GM13976 (cell line): ENCODE results near the gene PTCH1.
A peak's percentile ranks its signal among the peaks of the same experiment; 100 is the strongest.

ENCODE experiments used
- DNase-seq: peaks from one replicate; pipeline ENCODE4 v3.0.0; 2012; ENCODE audit warnings: low spot score
- CTCF ChIP-seq: IDR thresholded peaks from 2 replicates; pipeline ENCODE4 v1.5.1; 2012; ENCODE audit warnings: borderline replicate concordance, mild to moderate bottlenecking; ENCODE audit not compliant: insufficient read depth; ENCODE audit errors: extremely low read depth, missing control alignments, control extremely low read depth
- in situ Hi-C: fragments of 300-500 bp; cut with MboI; formaldehyde crosslinking; loops from one replicate; pipeline ENCODE4 v1.12.0; 2022; ENCODE audit warnings: low sequenced_read_pairs, mixed read lengths, inconsistent platforms; ENCODE audit not compliant: unreplicated experiment

The PTCH1 gene

GRCh38 chr9:95513711-95514110, 3.1 kb downstream of the PTCH1 start:
- TF ChIP-seq CTCF = no peak
- DNase-seq = no peak
- in situ Hi-C loops = no loop called here

- in situ Hi-C loops = no loop called here
- no peak for TF ChIP-seq CTCF
- no peak for DNase-seq
Observed at GRCh38 chr9:95512709-95513095, 4.1 kb downstream of the PTCH1 start.

- no peak for DNase-seq
- no peak for TF ChIP-seq CTCF
- in situ Hi-C loops = no loop called here
Observed at GRCh38 chr9:95511952-95512708, 4.6 kb downstream of the PTCH1 start.

- no peak for TF ChIP-seq CTCF
- in situ Hi-C loops = no loop called here
- no peak for DNase-seq
Observed at GRCh38 chr9:95511616-95511931, 5.2 kb downstream of the PTCH1 start.

- in situ Hi-C loops = no loop called here
- DNase-seq = peak; percentile 86
- no peak for TF ChIP-seq CTCF
Observed at GRCh38 chr9:95510709-95511615, 5.8 kb downstream of the PTCH1 start.

- no peak for TF ChIP-seq CTCF
- in situ Hi-C loops = no loop called here
- DNase-seq = no peak
Observed at GRCh38 chr9:95509851-95510708, 6.7 kb downstream of the PTCH1 start.
